Heart right ventricle (tissue), 16 donors: ENCODE data around the gene CDC14B. TPM values are rescaled to one million over a fixed set of nuclear protein-coding genes. Genes with fewer than 3 reads are reported as not detected.
"Not testable (repeated sequence)": the region's sequence is repeated elsewhere in the genome, so short reads cannot be mapped to it uniquely, and the experiment has no call there.

Experiments
- ATAC-seq, 8 donors: fragments of 200-7000 bp; cut with Tn5 transposase; one replicate each; pipeline ENCODE4 v1.9.1; 2020; ENCODE audit warnings: mild to moderate bottlenecking in 8 of 8, moderate library complexity in 8 of 8, moderate number of reproducible peaks in 1 of 8
- DNase-seq, 2 donors: peaks; one replicate each; pipeline ENCODE4 v3.0.0-alpha.2; 2020
- H3K27ac ChIP-seq, 10 donors: fragments of 200-600 bp; sonication (generic) in 2 of 10; one replicate each; pipeline versions ENCODE4 v1.5.0 to v1.8.0; 2020 to 2022; ENCODE audit warnings: mild to moderate bottlenecking in 3 of 10
- H3K27me3 ChIP-seq, 7 donors: fragments of 200-600 bp; one replicate each; pipeline ENCODE4 v1.8.0; 2021 to 2022; ENCODE audit warnings: mild to moderate bottlenecking in 2 of 7
- H3K36me3 ChIP-seq, 9 donors: fragments of 200-600 bp; sonication (generic) in 1 of 9; one replicate each; pipeline versions ENCODE4 v1.5.0 to v1.8.0; 2020 to 2022; ENCODE audit warnings: mild to moderate bottlenecking in 2 of 9
- H3K4me1 ChIP-seq, 9 donors: fragments of 200-600 bp; sonication (generic) in 1 of 9; one replicate each; pipeline versions ENCODE4 v1.5.0 to v1.8.0; 2020 to 2022; ENCODE audit warnings: mild to moderate bottlenecking in 4 of 9
- H3K4me3 ChIP-seq, 10 donors: fragments of 200-600 bp; sonication (generic) in 2 of 10; one replicate each; pipeline versions ENCODE4 v1.5.0 to v1.8.0; 2020 to 2022; ENCODE audit warnings: mild to moderate bottlenecking in 7 of 10, moderate library complexity in 2 of 10
- H3K9me3 ChIP-seq, 11 donors: fragments of 200-600 bp in 10 of 11; sonication (generic) in 2 of 11; one replicate each; pipeline versions ENCODE4 v1.5.0 to v1.8.0; 2013 to 2022; ENCODE audit warnings: mild to moderate bottlenecking in 2 of 11, control low read depth in 1 of 11, moderate library complexity in 1 of 11
- WGBS, 2 donors: extraction: QIAGEN DNeasy Blood & Tissue Kit; methylation state at CpG; one replicate each; pipeline ENCODE4 v1.1.7; 2013; ENCODE audit warnings: inconsistent platforms in 1 of 2; 5-methylcytosine and 5-hydroxymethylcytosine counted together
- intact Hi-C, 10 donors: fragments of 100-400 bp; cut with DNase I; formaldehyde crosslinking; loops; one replicate each; pipeline versions ENCODE4 v1.11.1 to v1.14.2; 2022
- polyA plus RNA-seq, 2 donors: library from polyadenylated mRNA; stranded (reverse); fragments of 200-250 nt; gene quantifications; one replicate each; pipeline ENCODE4 v1.2.3, GENCODE V29; 2013
- total RNA-seq, 10 donors: library from RNA; stranded (reverse); fragmentation: NEBNext Ultra II Directional in 3 of 10; extraction: Animal tissue kit (Norgen Biotek cat#: 25700) in 3 of 10; gene quantifications; one replicate each; pipeline versions ENCODE4 v1.2.1 to v1.2.4, GENCODE V29; 2021 to 2023
- TF ChIP-seq, protein P1 (sequence below), 9 donors: fragments of 200-600 bp; sonication (generic) in 2 of 9; IDR thresholded peaks; one replicate each; pipeline versions ENCODE4 v1.5.0 to v1.8.0; 2021 to 2022; ENCODE audit warnings: antibody characterized with exemption in 9 of 9, mild to moderate bottlenecking in 5 of 9, moderate library complexity in 1 of 9
- donor health status: Arrhythmogenic right ventricular cardiomyopathy.
- donor health status: ischemic (EF 13 %, LVEDD 7.1; RV severe dilation, severe dysfunction).
- donor health status: healthy with polysubstance abuse.
- donor health status: DM: no; HTN: yes; CAD: no.
- donor health status: DM: no; HTN: no; CAD: no.
- donor health status: ischemic (EF 25% LVEDD 6.9; RV normal size, moderate dysfunction).
- donor health status: ischemic (EF 25% LVEDD 5.7; RV mildly dilated, moderate dysfunction).
- donor health status: healthy.
- donor health status: DM: yes; HTN: yes; CAD: no.
- donor health status: Ischemic cardiomyopathy.
- donor health status: ischemic (EF 35%, LVEDD 5.7; RV mildly dilated, moderate dysfunction).
- donor health status: nonischemic (EF 11% LVEDD 7.7; RV severe dilation, severe dysfunction).
- donor health status: DM: yes; HTN: yes; CAD: no.
- donor health status: PGD.
- donor health status: ischemic (EF 29% LVEDD 5.4; RV normal size, mild dysfunction).
- donor health status: nonischemic (EF 23%, LVEDD 6.1; RV moderate dilation, normal function).

The CDC14B gene
- total and polyA plus RNA-seq, 12 donors, result 5.1 to 30.8 (median 23.9) TPM

DNA sequence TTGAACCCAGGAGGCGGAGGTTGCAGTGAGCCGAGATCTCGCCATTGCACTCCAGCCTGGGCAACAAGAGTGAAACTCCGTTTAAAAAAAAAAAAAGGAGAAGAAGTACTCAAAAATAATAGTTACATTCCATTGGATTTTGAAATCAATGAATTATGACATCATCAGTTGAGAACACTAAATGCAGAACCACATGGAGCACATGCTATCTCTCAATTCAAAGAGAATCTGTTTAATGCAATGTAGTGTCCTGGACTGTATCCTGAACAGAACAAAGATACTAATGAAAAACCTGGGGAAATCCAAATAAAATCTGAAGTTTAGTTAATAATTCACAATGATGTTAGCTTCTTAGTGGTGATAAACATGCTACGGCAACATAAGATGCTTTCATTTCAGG lies 20.3 kb downstream of the CDC14B start:
- ATAC-seq (no peak), DNase-seq (no peak)
- Histone ChIP-seq H3K36me3 (no peaks in the 10 kb centered on the region), H3K27me3 (no peaks in the 10 kb centered on the region), H3K4me3 (no peak overlapping the region), H3K9me3 (peaks cover 0 to 4% (median 0%) of the 10 kb centered on the region in 11 donors), H3K4me1 (peaks cover 0 to 16% (median 0%) of the 10 kb centered on the region in 9 donors), H3K27ac (no peak overlapping the region)
- TF ChIP-seq, protein P1, sequence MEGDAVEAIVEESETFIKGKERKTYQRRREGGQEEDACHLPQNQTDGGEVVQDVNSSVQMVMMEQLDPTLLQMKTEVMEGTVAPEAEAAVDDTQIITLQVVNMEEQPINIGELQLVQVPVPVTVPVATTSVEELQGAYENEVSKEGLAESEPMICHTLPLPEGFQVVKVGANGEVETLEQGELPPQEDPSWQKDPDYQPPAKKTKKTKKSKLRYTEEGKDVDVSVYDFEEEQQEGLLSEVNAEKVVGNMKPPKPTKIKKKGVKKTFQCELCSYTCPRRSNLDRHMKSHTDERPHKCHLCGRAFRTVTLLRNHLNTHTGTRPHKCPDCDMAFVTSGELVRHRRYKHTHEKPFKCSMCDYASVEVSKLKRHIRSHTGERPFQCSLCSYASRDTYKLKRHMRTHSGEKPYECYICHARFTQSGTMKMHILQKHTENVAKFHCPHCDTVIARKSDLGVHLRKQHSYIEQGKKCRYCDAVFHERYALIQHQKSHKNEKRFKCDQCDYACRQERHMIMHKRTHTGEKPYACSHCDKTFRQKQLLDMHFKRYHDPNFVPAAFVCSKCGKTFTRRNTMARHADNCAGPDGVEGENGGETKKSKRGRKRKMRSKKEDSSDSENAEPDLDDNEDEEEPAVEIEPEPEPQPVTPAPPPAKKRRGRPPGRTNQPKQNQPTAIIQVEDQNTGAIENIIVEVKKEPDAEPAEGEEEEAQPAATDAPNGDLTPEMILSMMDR (IDR thresholded peaks at IDR 0.05), result no peak
- intact Hi-C loops, result no loop called here
- 93 to 99% methylated on average over 5 of the region's 5 CpGs for WGBS, 2 donors

DNA sequence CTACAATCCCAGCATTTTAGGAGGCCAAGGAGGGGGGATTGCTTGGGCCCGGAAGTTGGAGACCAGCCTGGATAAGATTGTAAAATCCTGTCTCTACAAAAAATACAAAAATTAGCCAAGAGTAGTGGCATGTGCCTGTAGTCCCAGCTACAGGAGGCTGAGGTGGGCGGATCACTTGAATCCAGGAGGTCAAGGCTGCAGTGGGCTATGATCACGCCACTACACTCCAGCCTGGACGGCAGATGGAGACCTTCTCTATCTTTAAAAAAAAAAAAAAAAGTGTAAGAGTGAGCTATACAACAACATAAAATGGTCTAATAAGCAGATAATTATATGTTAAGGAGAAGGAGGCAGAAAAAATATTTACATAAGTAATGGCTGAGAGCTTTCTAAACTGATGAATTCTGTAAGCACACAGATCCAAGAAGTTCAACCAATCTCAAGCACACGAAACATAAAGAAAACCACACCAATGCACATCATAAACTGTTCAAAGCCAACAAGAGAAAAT lies 23.0 kb downstream of the CDC14B start:
- intact Hi-C loops, result no loop called here
- WGBS, 2 donors, result 89 to 91% methylated on average over 5 of the region's 5 CpGs
- Histone ChIP-seq H3K9me3 (peaks cover 0 to 4% (median 0%) of the 10 kb centered on the region in 11 donors), H3K27ac (no peak overlapping the region), H3K4me1 (no peaks in the 10 kb centered on the region), H3K27me3 (no peaks in the 10 kb centered on the region), H3K4me3 (no peak overlapping the region), H3K36me3 (no peaks in the 10 kb centered on the region)
- TF ChIP-seq, protein P1 (IDR thresholded peaks at IDR 0.05), result no peak
- ATAC-seq (no peak), DNase-seq (no peak)

DNA sequence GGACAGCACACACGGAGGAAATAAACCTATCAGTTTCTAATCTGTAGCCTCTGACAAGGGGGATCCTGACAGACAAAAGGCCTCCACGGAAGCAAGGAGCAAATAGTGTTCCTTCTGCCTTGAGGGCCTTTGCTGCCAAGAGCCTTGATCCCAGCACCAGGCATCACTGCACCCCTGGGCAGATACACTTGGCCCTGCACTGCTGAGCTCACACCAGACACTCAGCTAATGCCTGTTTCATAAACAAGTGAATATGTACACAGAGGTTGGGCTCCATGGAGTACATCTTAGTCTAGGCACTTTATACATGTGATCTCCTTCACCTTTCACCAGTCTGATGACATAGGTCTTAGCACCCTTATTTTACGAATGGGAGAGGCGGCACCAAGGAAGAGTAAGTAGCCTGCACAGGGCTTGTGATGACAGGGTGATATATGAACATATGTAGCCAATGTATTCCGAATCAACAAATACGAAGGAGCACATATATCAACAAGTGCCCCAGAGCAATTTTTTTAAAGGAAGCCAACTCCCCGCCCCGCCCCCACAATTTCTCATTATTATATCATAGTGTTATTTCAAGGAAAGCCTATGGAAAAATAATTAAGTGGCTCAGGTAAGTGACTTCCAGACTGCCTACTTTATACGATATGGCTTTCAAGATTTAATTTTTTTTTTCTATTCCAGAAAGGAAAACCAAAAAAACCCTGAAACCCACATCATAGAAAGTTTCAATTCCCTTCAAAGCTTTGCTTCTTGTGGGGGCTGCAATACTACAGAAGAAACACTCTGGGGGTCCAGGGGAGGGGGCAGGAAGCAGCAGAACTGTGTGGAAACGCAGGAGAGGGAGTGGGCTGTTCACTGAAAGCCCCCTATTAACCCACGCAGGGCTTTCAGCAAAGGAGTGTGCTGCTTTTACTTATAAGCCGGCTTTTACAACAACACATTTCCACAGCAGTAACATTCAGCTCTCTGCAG lies 32.0 kb downstream of the CDC14B start:
- Histone ChIP-seq H3K4me1 (peaks cover 0 to 11% (median 0%) of the 10 kb centered on the region in 9 donors), H3K9me3 (peaks cover 0 to 9% (median 0%) of the 10 kb centered on the region in 11 donors), H3K27me3 (no peaks in the 10 kb centered on the region), H3K27ac (no peak overlapping the region), H3K36me3 (no peaks in the 10 kb centered on the region), H3K4me3 (no peak overlapping the region)
- intact Hi-C loops, result no loop called here
- TF ChIP-seq, protein P1 (IDR thresholded peaks at IDR 0.05), result no peak
- 76 to 78% methylated on average over 12 of the region's 12 CpGs for WGBS, 2 donors
- DNase-seq, result no peak
- no peak for ATAC-seq

DNA sequence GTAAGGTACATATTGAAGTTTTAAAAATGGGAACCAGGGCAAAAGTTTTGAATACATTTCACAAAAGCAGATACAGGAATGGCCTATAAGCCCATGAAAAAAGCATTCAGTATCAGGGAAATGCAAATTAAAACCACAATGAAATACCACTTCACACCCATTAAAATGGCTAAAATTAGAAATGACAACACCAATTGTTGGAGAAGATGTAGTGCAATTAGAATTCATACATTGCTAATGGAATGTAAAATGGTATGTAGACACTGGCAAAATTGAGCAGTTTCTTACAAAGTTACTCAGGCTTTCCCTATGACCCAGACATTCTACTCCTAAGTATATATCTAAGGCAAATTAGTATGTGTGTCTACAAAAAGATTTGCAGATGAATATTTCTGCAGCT lies 34.2 kb downstream of the CDC14B start:
- H3K27me3 ChIP-seq, result no peaks in the 10 kb centered on the region
- intact Hi-C loops, result no loop called here
- H3K9me3 ChIP-seq, result no peaks in the 10 kb centered on the region
- no peak for ATAC-seq
- H3K4me1 ChIP-seq, result peaks cover 0 to 11% (median 0%) of the 10 kb centered on the region in 9 donors
- no peak overlapping the region for H3K4me3 ChIP-seq
- H3K36me3 ChIP-seq, result no peaks in the 10 kb centered on the region
- no peak overlapping the region for H3K27ac ChIP-seq
- TF ChIP-seq, protein P1 (IDR thresholded peaks at IDR 0.05), result no peak
- DNase-seq, result no peak

DNA sequence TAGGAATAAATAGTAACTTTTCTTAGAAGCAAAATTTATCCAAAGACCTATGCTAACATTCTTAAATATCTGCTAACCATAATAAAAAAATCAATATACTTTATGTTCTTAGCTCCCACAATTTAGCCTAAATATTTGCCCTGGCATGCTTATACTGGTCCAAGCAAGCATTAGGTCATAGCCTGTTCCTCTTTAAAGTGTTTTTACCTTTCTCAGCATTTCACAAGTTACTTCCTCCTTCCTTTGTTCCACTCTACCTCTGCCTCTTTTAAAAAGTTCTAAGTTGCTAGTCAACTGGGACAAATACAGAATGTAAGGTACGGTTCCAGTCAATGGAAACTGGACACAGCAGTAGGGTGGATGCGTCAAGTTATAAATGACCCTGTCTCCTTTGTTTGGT lies 37.4 kb downstream of the CDC14B start:
- intact Hi-C loops, result not testable (repeated sequence)

More for the DNA sequence above, 37.4 kb downstream of the CDC14B start:
- ATAC-seq, H3K27ac ChIP-seq, H3K27me3 ChIP-seq, H3K9me3 ChIP-seq, DNase-seq, H3K4me3 ChIP-seq, H3K36me3 ChIP-seq: not testable (repeated sequence)
- WGBS, 2 donors, result 88 to 93% methylated on average over 2 of the region's 2 CpGs
- H3K4me1 ChIP-seq, result peaks cover 0 to 14% (median 0%) of the 10 kb centered on the region in 9 donors
